IMR-90 (cell line): ENCODE data around the gene MPP7. TPM values are rescaled to one million over a fixed set of nuclear protein-coding genes. Genes with fewer than 3 reads are reported as not detected.

Experiments used
- ATAC-seq: fragments of 200-7000 bp; cut with Tn5 transposase; 2 replicates; pipeline ENCODE4 v1.9.1; 2020; ENCODE audit warnings: low read depth, mild to moderate bottlenecking, moderate library complexity
- BruUV-seq: library from RNA; stranded (reverse); fragments of 400-500 nt; replicated peaks from 2 replicates; lab custom pipeline; 2021; lab: Mats Ljungman, UMichigan
- CTCF ChIA-PET: fragments of 300-600 bp; formaldehyde crosslinking; extraction: SDS; loops from one replicate; lab custom pipeline; 2021; ENCODE audit warnings: antibody characterized with exemption; lab: Yijun Ruan, JAX
- POLR2A ChIA-PET: fragments of 300-600 bp; sonication (Branson Sonifier 250); formaldehyde crosslinking; loops from one replicate; lab custom pipeline; 2022; ENCODE audit warnings: antibody characterized with exemption; ENCODE audit not compliant: unreplicated experiment; lab: Charles Lee
- DNase-seq: peaks from one replicate; pipeline ENCODE4 v3.0.0; 2013
- H2AFZ ChIP-seq: replicated peaks from 2 replicates; pipeline ENCODE3; 2013; ENCODE audit warnings: low read length, mild to moderate bottlenecking; ENCODE audit not compliant: poor library complexity
- H2AK5ac ChIP-seq: 2 replicates; pipeline ENCODE4 v1.6.1; 2013; ENCODE audit warnings: low read depth, low read length, inconsistent platforms
- H2AK9ac ChIP-seq: replicated peaks from 2 replicates; pipeline ENCODE3; 2013; ENCODE audit warnings: mild to moderate bottlenecking, low read depth, low read length, moderate library complexity; ENCODE audit not compliant: poor library complexity
- H2BK120ac ChIP-seq: 2 replicates; pipeline ENCODE4 v1.6.1; 2013; ENCODE audit warnings: low read depth, low read length, inconsistent platforms
- H2BK15ac ChIP-seq: 3 replicates; pipeline ENCODE4 v1.6.1; 2013; ENCODE audit warnings: low read depth, low read length, inconsistent platforms
- H2BK20ac ChIP-seq: 2 replicates; pipeline ENCODE4 v1.6.1; 2013; ENCODE audit warnings: low read depth, mild to moderate bottlenecking, inconsistent platforms, low read length, moderate library complexity
- H2BK5ac ChIP-seq: 2 replicates; pipeline ENCODE4 v1.6.1; 2013; ENCODE audit warnings: mild to moderate bottlenecking, low read depth, low read length, inconsistent platforms; ENCODE audit not compliant: poor library complexity, severe bottlenecking
- H3K14ac ChIP-seq: replicated peaks from 2 replicates; pipeline ENCODE4 v1.6.1; 2013; ENCODE audit warnings: low read depth, low read length, inconsistent platforms
- H3K18ac ChIP-seq: 2 replicates; pipeline ENCODE4 v1.6.1; 2013; ENCODE audit warnings: low read depth, low read length, control low read depth
- H3K23ac ChIP-seq: 2 replicates; pipeline ENCODE4 v1.6.1; 2013; ENCODE audit warnings: low read depth, low read length, inconsistent platforms
- H3K27ac ChIP-seq: 2 replicates; pipeline ENCODE4 v1.5.1; 2013; ENCODE audit warnings: mild to moderate bottlenecking, control low read depth, low read length; ENCODE audit not compliant: insufficient read depth
- H3K27me3 ChIP-seq: 2 replicates; pipeline ENCODE4 v1.6.1; 2013; ENCODE audit warnings: low read length; ENCODE audit not compliant: control insufficient read depth, insufficient read depth
- H3K36me3 ChIP-seq: 2 replicates; pipeline ENCODE4 v1.6.1; 2013; ENCODE audit warnings: low read length, mixed read lengths; ENCODE audit not compliant: control insufficient read depth, insufficient read depth
- H3K4ac ChIP-seq: 2 replicates; pipeline ENCODE4 v1.6.1; 2013; ENCODE audit warnings: low read depth, low read length, inconsistent platforms
- H3K4me1 ChIP-seq: 2 replicates; pipeline ENCODE4 v1.6.1; 2013; ENCODE audit warnings: low read length, mixed read lengths; ENCODE audit not compliant: control insufficient read depth, insufficient read depth
- H3K4me2 ChIP-seq: 2 replicates; pipeline ENCODE4 v1.6.1; 2013; ENCODE audit warnings: low read depth, mild to moderate bottlenecking, control low read depth, low read length, moderate library complexity
- H3K4me3 ChIP-seq: 2 replicates; pipeline ENCODE4 v1.5.1; 2013; ENCODE audit warnings: low read depth, mild to moderate bottlenecking, control low read depth, low read length, moderate library complexity; ENCODE audit not compliant: insufficient read depth
- H3K56ac ChIP-seq: 2 replicates; pipeline ENCODE4 v1.6.1; 2013; ENCODE audit warnings: low read length, inconsistent platforms; ENCODE audit not compliant: insufficient read depth; ENCODE audit errors: extremely low read depth
- H3K79me1 ChIP-seq, 2 experiments: 2 replicates each; pipeline ENCODE4 v1.6.1; 2013; ENCODE audit warnings: low read length in 2 of 2, inconsistent platforms in 1 of 2, low read depth in 1 of 2
- H3K9ac ChIP-seq: 2 replicates; pipeline ENCODE4 v1.6.1; 2013; ENCODE audit warnings: low read depth, low read length, control low read depth
- H3K9me1 ChIP-seq: 2 replicates; pipeline ENCODE4 v1.6.1; 2013; ENCODE audit warnings: low read length, inconsistent platforms; ENCODE audit not compliant: insufficient read depth
- H3K9me3 ChIP-seq: 2 replicates; pipeline ENCODE4 v1.6.1; 2013; ENCODE audit warnings: low read length; ENCODE audit not compliant: control insufficient read depth, insufficient read depth
- H4K20me1 ChIP-seq: 2 replicates; pipeline ENCODE4 v1.6.1; 2013; ENCODE audit warnings: low read length, inconsistent platforms; ENCODE audit not compliant: insufficient read depth
- H4K5ac ChIP-seq: 2 replicates; pipeline ENCODE4 v1.6.1; 2013; ENCODE audit warnings: mild to moderate bottlenecking, low read depth, low read length, control low read depth
- H4K8ac ChIP-seq, 2 experiments: 2 replicates each; pipeline ENCODE4 v1.6.1; 2013; ENCODE audit warnings: low read depth in 2 of 2, low read length in 2 of 2, control low read depth in 1 of 2, inconsistent platforms in 1 of 2
- H4K91ac ChIP-seq: 2 replicates; pipeline ENCODE4 v1.6.1; 2013; ENCODE audit warnings: low read depth, low read length, inconsistent platforms; ENCODE audit not compliant: insufficient read depth
- POLR2A ChIP-seq: IDR thresholded peaks from 2 replicates; pipeline ENCODE4 v1.6.1; 2012; ENCODE audit warnings: mild to moderate bottlenecking, low read depth, low read length
- whole genome bisulfite sequencing, 2 experiments: methylation state at CpG; one replicate each; pipeline versions ENCODE4 v1.1.5 to v1.1.7; 2013; ENCODE audit warnings: missing lambda C conversion rate in 2 of 2; ENCODE audit not compliant: insufficient read length in 1 of 2; ENCODE audit errors: extremely low coverage in 2 of 2; 5-methylcytosine and 5-hydroxymethylcytosine counted together
- dilution Hi-C: fragments of 300-500 bp; cut with HindIII; formaldehyde crosslinking; loops from one replicate; pipeline ENCODE4 v1.14.3; 2018; ENCODE audit warnings: low sequenced_read_pairs; ENCODE audit not compliant: unreplicated experiment
- in situ Hi-C: fragments of 300-500 bp; cut with MboI; formaldehyde crosslinking; loops from 3 replicates; pipeline ENCODE4 v1.14.3; 2019; ENCODE audit warnings: low sequenced_read_pairs, inconsistent platforms, mixed read lengths
- intact Hi-C: fragments of 100-400 bp; cut with micrococcal nuclease; formaldehyde crosslinking; loops from 2 replicates; pipeline ENCODE4 v1.10.0; 2022
- polyA plus RNA-seq, 3 experiments: library from polyadenylated mRNA; depleted of rRNA; stranded (reverse); fragments of >200 nt; gene quantifications; 2 replicates each; pipeline ENCODE4 v1.2.3, GENCODE V29; 2012; ENCODE audit warnings: low replicate concordance in 1 of 3
- total RNA-seq: library from RNA; depleted of rRNA; stranded (reverse); fragments of >200 nt; gene quantifications from 2 replicates; pipeline ENCODE4 v1.2.3, GENCODE V29; 2012

Gene MPP7
- total and polyA plus RNA-seq, 2 of the 4 experiments (the other 2 are of a cell fraction), result 0.39 to 1.4 TPM

DNA sequence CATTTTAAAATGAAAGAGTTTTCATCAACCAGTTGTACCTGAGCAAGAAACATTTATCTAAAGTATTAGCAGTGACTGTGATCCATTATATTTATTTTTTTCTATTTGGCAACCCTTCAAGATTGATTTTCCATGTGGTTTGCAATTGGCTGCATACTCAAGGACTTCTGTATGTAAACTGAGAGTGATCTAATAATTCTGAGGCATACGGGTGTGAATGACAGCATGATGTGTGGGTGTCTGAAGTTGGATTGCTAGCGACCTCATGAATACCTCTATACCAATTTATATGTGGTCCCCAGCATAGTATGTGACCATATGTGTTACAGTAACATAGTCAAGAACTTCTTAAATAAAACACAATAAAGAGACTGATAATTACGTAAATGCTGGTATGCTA is 8.2 kb upstream of the MPP7 start:
- Histone ChIP-seq H4K5ac (no peak overlapping the region), H3K4me2 (no peak overlapping the region), H3K9ac (no peak overlapping the region), H3K4ac (no peak overlapping the region), H3K9me3 (0 out of 2 replicates have a peak, but pooled peaks cover 2% of the 10 kb centered on the region), H3K36me3 (no peaks in the 10 kb centered on the region), H2BK5ac (no peak overlapping the region), H3K27ac (no peak overlapping the region), H3K4me1 (no peaks in the 10 kb centered on the region), H2BK15ac (no peak overlapping the region), H3K27me3 (peaks cover 40% of the 10 kb centered on the region), H3K4me3 (no peak overlapping the region), H4K91ac (no peak overlapping the region), H3K56ac (no peak overlapping the region), H2BK120ac (no peak overlapping the region), H2BK20ac (no peak overlapping the region), H3K9me1 (no peaks in the 10 kb centered on the region), H2AFZ (no peak overlapping the region), H2AK9ac (no peak overlapping the region), H3K14ac (no peak overlapping the region), H3K23ac (no peak overlapping the region), H3K18ac (no peak overlapping the region), H4K8ac (no peak overlapping the region), H2AK5ac (no peak overlapping the region), H3K79me1 (no peaks in the 10 kb centered on the region), H4K20me1 (no peaks in the 10 kb centered on the region)
- no CpG with 5 or more reads among the region's 3 CpGs for WGBS, 2 experiments
- POLR2A ChIA-PET, result no interaction called here
- ATAC-seq, result no peak
- no peak for TF ChIP-seq POLR2A
- BruUV-seq, result no TSS peak
- CTCF ChIA-PET, result no interaction called here
- dilution Hi-C loops, result no loop called here
- in situ Hi-C loops, result no loop called here
- DNase-seq, result no peak
- intact Hi-C loops, result no loop called here
